ENCODE data around the gene USP32.

The USP32 gene

GRCh38 chr17:60304502-60304901 is 87.4 kb downstream of the USP32 start:
- H3K4me3 ChIP-seq (ENCODE audit: low read length), result no peak overlapping the region
- TF ChIP-seq, protein P1, sequence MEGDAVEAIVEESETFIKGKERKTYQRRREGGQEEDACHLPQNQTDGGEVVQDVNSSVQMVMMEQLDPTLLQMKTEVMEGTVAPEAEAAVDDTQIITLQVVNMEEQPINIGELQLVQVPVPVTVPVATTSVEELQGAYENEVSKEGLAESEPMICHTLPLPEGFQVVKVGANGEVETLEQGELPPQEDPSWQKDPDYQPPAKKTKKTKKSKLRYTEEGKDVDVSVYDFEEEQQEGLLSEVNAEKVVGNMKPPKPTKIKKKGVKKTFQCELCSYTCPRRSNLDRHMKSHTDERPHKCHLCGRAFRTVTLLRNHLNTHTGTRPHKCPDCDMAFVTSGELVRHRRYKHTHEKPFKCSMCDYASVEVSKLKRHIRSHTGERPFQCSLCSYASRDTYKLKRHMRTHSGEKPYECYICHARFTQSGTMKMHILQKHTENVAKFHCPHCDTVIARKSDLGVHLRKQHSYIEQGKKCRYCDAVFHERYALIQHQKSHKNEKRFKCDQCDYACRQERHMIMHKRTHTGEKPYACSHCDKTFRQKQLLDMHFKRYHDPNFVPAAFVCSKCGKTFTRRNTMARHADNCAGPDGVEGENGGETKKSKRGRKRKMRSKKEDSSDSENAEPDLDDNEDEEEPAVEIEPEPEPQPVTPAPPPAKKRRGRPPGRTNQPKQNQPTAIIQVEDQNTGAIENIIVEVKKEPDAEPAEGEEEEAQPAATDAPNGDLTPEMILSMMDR (IDR thresholded peaks at IDR 0.05; ENCODE audit: insufficient read depth, low read depth, low read length, missing control alignments), result no peak
- DNase-seq (ENCODE audit: low read depth), result no peak

- DNase-seq (ENCODE audit: low read depth), result no peak
- TF ChIP-seq, protein P1 (IDR thresholded peaks at IDR 0.05; ENCODE audit: insufficient read depth, low read depth, low read length, missing control alignments), result no peak
- no peak overlapping the region for H3K4me3 ChIP-seq (ENCODE audit: low read length)
Measured at GRCh38 chr17:60303406-60304099, 88.4 kb downstream of the USP32 start.

DNA sequence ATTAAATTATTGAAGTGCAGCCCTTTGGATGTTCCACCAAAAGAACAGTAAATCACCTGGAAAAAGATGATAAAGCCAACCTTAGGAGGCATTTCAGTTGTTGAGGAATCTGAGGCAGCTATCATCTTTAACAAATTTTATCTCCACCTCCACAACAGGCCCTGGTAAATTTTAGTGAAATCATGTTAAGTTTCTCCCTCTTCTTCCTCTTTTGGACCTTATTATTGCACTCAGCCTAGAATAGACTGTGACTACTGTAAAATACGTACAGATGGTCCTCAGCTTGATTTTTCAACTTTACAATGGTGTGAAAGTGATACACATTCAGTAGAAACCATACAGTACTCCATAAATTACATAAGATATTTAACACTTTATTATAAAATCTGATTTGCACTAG is 90.3 kb downstream of the USP32 start:
- TF ChIP-seq, protein P1 (IDR thresholded peaks at IDR 0.05; ENCODE audit: insufficient read depth, low read depth, low read length, missing control alignments), result no peak
- no peak for DNase-seq (ENCODE audit: low read depth)
- H3K4me3 ChIP-seq (ENCODE audit: low read length), result no peak overlapping the region

GRCh38 chr17:60300949-60301348 is 91.0 kb downstream of the USP32 start:
- DNase-seq (ENCODE audit: low read depth), result no peak
- TF ChIP-seq, protein P1 (IDR thresholded peaks at IDR 0.05; ENCODE audit: insufficient read depth, low read depth, low read length, missing control alignments), result no peak
- no peak overlapping the region for H3K4me3 ChIP-seq (ENCODE audit: low read length)

DNA sequence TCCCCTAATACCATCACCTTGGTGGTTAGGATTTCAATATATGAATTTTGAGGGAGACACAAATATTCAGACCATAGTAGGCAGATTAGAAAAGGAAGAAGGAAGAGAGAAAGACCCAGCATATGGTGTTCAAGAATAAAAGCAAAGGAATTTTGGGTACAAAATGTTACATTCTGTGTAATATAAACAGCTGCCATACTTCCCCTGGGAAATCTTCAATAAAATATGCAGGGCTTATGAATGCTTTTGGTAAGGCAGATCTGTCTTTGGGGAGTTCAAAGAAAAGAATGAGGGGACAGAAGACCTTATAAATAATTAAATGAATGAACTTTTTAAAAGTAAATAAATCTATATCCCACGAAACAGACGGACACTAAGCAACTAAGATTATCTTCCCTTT is 91.9 kb downstream of the USP32 start:
- no peak for DNase-seq (ENCODE audit: low read depth)
- H3K4me3 ChIP-seq (ENCODE audit: low read length), result no peak overlapping the region
- TF ChIP-seq, protein P1 (IDR thresholded peaks at IDR 0.05; ENCODE audit: insufficient read depth, low read depth, low read length, missing control alignments), result no peak

DNA sequence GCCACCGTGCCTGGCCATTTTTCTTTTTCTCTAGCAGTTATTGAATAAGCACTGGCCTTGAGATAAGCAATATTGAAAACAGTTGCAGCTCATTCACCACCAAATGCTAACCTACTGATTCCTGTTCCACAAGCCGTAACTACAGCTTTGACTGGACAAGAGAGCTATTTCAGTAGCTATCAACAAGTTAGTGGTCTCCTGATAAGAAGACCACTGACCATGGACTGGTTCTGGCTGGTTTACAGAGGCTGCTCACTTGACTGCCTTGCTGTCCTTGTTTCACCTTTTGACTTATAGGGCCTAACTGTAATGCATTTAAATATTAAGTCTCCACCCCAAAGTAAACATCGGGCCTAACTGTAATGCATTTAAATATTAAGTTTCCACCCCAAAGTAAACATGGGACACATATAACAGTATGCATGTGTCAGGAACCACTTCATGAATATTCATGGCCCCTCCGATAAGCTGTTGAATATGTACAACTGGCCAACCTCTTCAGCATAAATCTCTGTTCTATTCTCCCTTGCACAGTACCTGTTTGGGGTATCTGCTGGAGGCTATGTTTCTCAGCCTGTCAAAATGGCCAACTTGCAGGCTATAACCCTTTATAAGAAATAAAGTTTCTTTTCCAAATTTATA is 94.1 kb downstream of the USP32 start:
- no peak overlapping the region for H3K4me3 ChIP-seq (ENCODE audit: low read length)
- no peak for DNase-seq (ENCODE audit: low read depth)
- TF ChIP-seq, protein P1 (IDR thresholded peaks at IDR 0.05; ENCODE audit: insufficient read depth, low read depth, low read length, missing control alignments), result no peak

DNA sequence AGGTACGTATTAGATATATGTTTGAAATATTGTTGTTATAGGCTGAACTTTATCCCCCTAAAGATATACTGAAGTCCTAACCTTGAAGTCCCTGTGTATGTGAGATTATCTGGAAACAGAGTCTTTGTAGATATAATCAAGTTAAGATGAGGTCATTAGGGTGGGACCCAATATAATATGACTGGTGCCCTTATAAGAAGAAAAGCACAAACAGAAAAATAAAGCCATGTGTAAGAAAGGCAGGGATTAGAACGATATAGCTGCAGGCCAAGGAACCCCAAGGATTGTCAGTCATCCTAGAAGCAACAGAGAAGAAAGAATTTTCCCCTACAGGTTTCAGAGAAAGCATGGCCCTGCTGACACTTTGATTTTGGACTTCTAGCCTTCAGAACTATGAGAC is 95.8 kb downstream of the USP32 start:
- TF ChIP-seq, protein P1 (IDR thresholded peaks at IDR 0.05; ENCODE audit: insufficient read depth, low read depth, low read length, missing control alignments), result no peak
- no peak for DNase-seq (ENCODE audit: low read depth)
- no peak overlapping the region for H3K4me3 ChIP-seq (ENCODE audit: low read length)
